GM12864 (cell line): ENCODE measurements around the gene AXIN1.

Experiments
- DNase-seq: peaks from one replicate; pipeline ENCODE4 v3.0.0-alpha.2; 2011; ENCODE audit warnings: low read depth
- H3K4me3 ChIP-seq: 2 replicates; pipeline ENCODE4 v1.5.1; 2011; ENCODE audit warnings: mild to moderate bottlenecking, low read depth, low read length, control low read depth
- TF ChIP-seq, protein P1 (sequence below): IDR thresholded peaks from 2 replicates; pipeline ENCODE4 v1.5.1; 2011; ENCODE audit warnings: low read depth, mild to moderate bottlenecking, moderate library complexity, low read length, control low read depth, inconsistent platforms; ENCODE audit errors: missing control alignments

AXIN1 gene

DNA sequence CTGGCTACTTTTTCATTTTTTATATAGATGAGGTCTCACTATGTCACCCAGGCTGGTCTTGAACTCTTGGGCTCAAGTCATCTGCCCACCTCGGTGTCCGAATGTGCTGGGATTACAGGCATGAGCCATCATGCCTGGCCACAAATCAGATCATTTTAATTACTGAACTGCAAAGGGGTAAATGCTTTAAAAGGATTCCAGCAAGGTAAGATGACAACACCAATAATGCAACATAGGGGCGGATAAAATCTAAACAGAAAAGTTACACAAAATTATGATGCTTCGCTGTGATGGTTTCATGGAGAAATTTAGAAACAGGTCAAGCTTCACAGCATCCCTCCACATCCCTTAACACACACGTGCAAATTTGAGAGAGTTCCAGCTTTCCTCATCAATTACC lies 32.3 kb downstream of the AXIN1 start:
- H3K4me3 ChIP-seq = no peak overlapping the region
- no peak for DNase-seq

DNA sequence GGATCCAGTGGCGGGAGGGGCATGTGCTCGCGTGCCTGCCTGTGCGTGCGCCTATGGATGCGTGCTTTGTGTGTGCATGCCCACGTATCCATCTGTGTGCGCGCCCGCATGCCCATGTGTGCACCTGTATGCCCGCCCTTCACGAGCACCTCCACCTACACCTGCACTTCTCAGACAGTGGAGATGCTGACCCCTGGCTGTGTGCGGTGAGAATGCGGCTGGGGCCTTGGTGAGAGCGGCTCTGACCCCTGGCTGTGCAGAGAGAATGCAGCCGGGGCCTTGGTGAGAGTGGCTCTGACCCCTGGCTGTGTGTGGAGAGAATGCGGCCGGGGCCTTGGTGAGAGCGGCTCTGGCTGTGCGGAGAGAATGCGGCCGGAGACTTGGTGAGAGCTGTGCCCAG lies 33.9 kb downstream of the AXIN1 start:
- TF ChIP-seq, protein P1, sequence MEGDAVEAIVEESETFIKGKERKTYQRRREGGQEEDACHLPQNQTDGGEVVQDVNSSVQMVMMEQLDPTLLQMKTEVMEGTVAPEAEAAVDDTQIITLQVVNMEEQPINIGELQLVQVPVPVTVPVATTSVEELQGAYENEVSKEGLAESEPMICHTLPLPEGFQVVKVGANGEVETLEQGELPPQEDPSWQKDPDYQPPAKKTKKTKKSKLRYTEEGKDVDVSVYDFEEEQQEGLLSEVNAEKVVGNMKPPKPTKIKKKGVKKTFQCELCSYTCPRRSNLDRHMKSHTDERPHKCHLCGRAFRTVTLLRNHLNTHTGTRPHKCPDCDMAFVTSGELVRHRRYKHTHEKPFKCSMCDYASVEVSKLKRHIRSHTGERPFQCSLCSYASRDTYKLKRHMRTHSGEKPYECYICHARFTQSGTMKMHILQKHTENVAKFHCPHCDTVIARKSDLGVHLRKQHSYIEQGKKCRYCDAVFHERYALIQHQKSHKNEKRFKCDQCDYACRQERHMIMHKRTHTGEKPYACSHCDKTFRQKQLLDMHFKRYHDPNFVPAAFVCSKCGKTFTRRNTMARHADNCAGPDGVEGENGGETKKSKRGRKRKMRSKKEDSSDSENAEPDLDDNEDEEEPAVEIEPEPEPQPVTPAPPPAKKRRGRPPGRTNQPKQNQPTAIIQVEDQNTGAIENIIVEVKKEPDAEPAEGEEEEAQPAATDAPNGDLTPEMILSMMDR = peak; percentile 37
- DNase-seq = no peak

More for the DNA sequence above, 32.3 kb downstream of the AXIN1 start:
- TF ChIP-seq, protein P1 = no peak

DNA sequence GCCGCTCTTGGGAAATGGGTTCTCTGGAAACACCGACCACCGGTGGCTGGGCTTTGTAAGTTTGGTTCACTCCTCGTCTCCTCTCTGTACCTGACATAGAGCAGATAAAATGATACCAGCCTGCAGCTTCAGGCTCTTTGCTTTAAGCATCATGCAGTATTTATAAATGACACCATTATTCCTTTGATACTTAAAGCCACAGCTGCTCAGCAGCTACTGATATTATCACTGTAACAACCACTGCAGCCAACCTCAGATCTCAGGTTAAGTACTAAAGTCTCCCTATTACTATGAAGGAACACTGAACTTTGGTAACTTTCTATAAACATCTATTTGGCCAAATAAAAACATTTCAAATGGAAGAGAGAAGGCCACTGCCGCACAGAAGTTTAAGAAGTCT lies 34.9 kb downstream of the AXIN1 start:
- no peak for DNase-seq
- no peak overlapping the region for H3K4me3 ChIP-seq
- TF ChIP-seq, protein P1 = no peak

More for the DNA sequence above, 33.9 kb downstream of the AXIN1 start:
- H3K4me3 ChIP-seq = no peak overlapping the region

DNA sequence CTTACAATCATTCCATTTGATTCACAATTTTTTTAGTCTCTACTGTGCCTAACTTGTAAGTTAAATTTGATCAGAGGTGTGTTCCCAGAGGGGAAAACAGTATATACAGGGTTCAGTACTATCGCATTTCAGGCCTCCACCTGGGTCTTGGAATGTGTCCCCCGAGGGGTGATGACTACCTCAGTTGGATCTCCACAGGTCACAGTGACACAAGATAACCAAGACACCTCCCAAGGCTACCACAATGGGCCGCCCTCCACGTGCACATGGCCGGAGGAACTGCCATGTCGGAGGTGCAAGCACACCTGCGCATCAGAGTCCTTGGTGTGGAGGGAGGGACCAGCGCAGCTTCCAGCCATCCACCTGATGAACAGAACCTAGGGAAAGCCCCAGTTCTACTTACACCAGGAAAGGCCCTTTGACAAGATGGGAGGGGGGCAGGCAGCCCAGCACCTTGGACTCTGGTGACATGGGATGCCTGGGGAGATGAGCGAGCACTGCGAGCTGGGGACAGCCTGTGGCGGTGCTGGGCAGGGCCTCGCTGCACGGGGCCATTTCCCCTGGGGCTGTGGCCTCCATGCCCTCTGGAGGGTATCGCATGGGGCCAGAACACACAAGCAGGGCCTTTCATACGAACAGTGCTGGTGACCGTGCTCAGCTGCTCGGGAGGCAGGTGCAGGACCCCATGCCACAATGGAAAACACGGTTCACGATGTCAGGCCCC lies 35.6 kb downstream of the AXIN1 start:
- DNase-seq = no peak
- TF ChIP-seq, protein P1 = no peak
- H3K4me3 ChIP-seq = no peak overlapping the region

DNA sequence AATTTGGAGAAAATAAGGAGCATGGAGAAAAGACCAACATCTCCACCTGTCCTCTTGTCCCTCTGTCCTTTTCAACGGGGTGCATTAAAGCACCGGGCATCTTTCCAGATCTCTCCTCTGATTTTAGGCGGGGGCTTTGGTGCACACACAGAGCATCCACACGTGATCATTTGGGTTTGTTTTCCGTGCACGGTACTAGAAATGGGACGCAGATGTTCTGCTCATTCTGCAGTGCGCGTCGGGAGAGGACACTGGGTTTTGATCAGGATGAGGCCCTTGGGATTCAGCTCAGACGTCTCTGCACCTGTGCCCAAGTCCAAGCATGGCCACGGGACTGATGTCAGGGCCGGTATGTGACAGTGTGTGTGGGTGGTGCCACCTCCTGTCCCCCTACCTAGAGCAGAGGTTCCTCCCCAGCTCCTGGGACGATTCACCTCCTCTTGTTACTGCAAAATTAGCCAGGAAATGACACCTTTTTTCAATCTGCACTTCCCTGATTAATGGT lies 37.7 kb downstream of the AXIN1 start:
- H3K4me3 ChIP-seq = no peak overlapping the region
- TF ChIP-seq, protein P1 = no peak
- DNase-seq = no peak

DNA sequence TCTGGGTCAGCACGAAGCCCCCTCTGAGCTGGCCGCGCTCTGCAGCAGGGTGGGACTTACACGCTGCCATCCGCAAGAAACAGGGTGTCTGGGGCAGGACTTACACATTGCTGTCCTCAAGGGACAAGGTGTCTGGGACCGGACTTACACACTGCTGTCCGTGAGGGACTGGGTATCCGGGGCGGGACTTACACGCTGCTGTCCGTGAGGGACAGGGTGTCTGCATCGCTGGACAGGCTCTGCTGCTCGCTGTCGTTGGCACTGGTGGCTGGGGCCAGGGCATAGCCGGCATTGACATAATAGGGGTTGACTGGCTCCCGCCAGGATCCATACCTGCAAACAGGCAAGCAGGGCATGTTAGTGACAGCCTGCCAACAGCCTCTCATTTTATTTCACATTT lies 38.2 kb downstream of the AXIN1 start:
- H3K4me3 ChIP-seq = no peak overlapping the region
- DNase-seq = no peak
- TF ChIP-seq, protein P1 = no peak

DNA sequence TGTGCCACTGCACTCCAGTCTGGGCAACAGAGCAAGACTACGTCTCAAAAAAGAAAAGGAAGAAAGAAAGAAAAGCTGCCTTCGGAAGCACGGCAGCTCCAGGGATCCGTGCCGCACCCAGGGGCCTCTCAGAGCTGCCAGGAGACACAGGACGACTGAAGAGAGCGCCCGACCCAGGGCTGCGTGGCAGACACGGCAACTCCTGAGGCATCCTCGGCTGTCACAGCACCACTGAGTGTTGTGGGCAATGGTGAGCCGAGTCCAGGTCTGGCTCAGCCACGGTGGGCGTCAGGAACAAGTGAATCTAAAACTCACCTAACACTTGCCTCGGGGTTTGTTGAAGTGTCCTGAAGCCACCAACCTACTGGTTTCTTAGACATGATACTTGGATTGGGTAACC lies 40.8 kb downstream of the AXIN1 start:
- no peak overlapping the region for H3K4me3 ChIP-seq
- DNase-seq = no peak
- TF ChIP-seq, protein P1 = no peak
